ENCODE data around the gene GCAT. TPM values are rescaled to one million over a fixed set of nuclear protein-coding genes. Genes with fewer than 3 reads are reported as not detected.
"Not testable (repeated sequence)": the region's sequence is repeated elsewhere in the genome, so short reads cannot be mapped to it uniquely, and the experiment has no call there.

GCAT gene
- total RNA-seq, 1 donor from 2014 or later, result 14.3 TPM

DNA sequence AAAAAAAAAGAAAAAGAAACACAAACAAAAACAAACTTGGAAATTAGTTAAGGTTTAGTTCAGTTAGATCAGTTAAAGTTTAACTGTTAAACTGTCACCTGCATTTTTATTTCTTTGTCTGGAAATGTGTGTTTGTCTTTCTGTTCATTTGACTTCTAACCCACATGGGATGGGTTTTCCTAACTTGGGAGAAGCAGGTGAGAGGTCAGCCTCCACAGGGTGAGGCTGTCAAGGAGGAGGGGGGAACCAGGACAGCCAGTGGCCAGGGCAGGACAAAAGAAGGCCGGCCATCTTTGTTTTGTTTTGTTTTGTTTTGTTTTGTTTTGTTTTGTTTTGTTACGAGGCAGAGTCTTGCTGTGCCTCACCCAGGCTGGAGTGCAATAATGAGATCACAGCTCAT, 13.4 kb upstream of the GCAT start:
- FAIRE-seq (no peak), DNase-seq (ENCODE audit: low read depth) (no peak)
- no peaks in the 10 kb centered on the region for H3K9me3 ChIP-seq (ENCODE audit: insufficient read depth, low read depth, low read length)
- Mint-ChIP-seq H3K27me3 (ENCODE audit: low read depth, unreplicated experiment) (peaks cover 16% of the 10 kb centered on the region), H3K4me1 (ENCODE audit: low read depth, unreplicated experiment) (no peaks in the 10 kb centered on the region), H3K36me3 (ENCODE audit: low read depth, unreplicated experiment) (no peaks in the 10 kb centered on the region), H3K4me3 (ENCODE audit: unreplicated experiment) (no peak overlapping the region), H3K27ac (ENCODE audit: unreplicated experiment) (no peak overlapping the region), H3K9me3 (ENCODE audit: unreplicated experiment) (no peaks in the 10 kb centered on the region)
- H3K36me3 ChIP-seq (ENCODE audit: insufficient read depth, low read length), result no peaks in the 10 kb centered on the region
- no peak overlapping the region for H3K27ac ChIP-seq (ENCODE audit: low read depth, low read length)
- TF ChIP-seq, protein P1, sequence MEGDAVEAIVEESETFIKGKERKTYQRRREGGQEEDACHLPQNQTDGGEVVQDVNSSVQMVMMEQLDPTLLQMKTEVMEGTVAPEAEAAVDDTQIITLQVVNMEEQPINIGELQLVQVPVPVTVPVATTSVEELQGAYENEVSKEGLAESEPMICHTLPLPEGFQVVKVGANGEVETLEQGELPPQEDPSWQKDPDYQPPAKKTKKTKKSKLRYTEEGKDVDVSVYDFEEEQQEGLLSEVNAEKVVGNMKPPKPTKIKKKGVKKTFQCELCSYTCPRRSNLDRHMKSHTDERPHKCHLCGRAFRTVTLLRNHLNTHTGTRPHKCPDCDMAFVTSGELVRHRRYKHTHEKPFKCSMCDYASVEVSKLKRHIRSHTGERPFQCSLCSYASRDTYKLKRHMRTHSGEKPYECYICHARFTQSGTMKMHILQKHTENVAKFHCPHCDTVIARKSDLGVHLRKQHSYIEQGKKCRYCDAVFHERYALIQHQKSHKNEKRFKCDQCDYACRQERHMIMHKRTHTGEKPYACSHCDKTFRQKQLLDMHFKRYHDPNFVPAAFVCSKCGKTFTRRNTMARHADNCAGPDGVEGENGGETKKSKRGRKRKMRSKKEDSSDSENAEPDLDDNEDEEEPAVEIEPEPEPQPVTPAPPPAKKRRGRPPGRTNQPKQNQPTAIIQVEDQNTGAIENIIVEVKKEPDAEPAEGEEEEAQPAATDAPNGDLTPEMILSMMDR (IDR thresholded peaks at IDR 0.05; ENCODE audit: insufficient read depth, low read depth, low read length), result no peak
- no peak for TF ChIP-seq EZH2 (IDR thresholded peaks at IDR 0.05; ENCODE audit: insufficient read depth, low read length)
- no peaks in the 10 kb centered on the region for H4K20me1 ChIP-seq (ENCODE audit: insufficient read depth, low read length)
- H3K27me3 ChIP-seq (ENCODE audit: insufficient read depth, low read length), result no peaks in the 10 kb centered on the region
- H3K4me3 ChIP-seq (ENCODE audit: insufficient read depth, low read depth, low read length), result no peak overlapping the region
- no peak overlapping the region for H3K4me2 ChIP-seq (ENCODE audit: low read length)
- H2AFZ ChIP-seq (ENCODE audit: low read depth, low read length), result no peak overlapping the region
- H3K4me1 ChIP-seq (ENCODE audit: insufficient read depth, low read length), result no peaks in the 10 kb centered on the region
- no peaks in the 10 kb centered on the region for H3K79me2 ChIP-seq (ENCODE audit: insufficient read depth, low read length)
- no peak overlapping the region for H3K9ac ChIP-seq (ENCODE audit: low read length)

GRCh38 chr22:37796079-37796478, 11.7 kb upstream of the GCAT start:
- Mint-ChIP-seq H3K36me3 (ENCODE audit: low read depth, unreplicated experiment) (no peaks in the 10 kb centered on the region), H3K4me1 (ENCODE audit: low read depth, unreplicated experiment) (no peaks in the 10 kb centered on the region), H3K27ac (ENCODE audit: unreplicated experiment) (no peak overlapping the region), H3K9me3 (ENCODE audit: unreplicated experiment) (no peaks in the 10 kb centered on the region), H3K27me3 (ENCODE audit: low read depth, unreplicated experiment) (peaks cover 20% of the 10 kb centered on the region), H3K4me3 (ENCODE audit: unreplicated experiment) (no peak overlapping the region)
- H4K20me1 ChIP-seq (ENCODE audit: insufficient read depth, low read length), result no peaks in the 10 kb centered on the region
- no peaks in the 10 kb centered on the region for H3K36me3 ChIP-seq (ENCODE audit: insufficient read depth, low read length)
- no peaks in the 10 kb centered on the region for H3K79me2 ChIP-seq (ENCODE audit: insufficient read depth, low read length)
- no peak overlapping the region for H3K4me2 ChIP-seq (ENCODE audit: low read length)
- H2AFZ ChIP-seq (ENCODE audit: low read depth, low read length), result no peak overlapping the region
- H3K27ac ChIP-seq (ENCODE audit: low read depth, low read length), result no peak overlapping the region
- no peak overlapping the region for H3K4me3 ChIP-seq (ENCODE audit: insufficient read depth, low read depth, low read length)
- TF ChIP-seq, protein P1 (IDR thresholded peaks at IDR 0.05; ENCODE audit: insufficient read depth, low read depth, low read length), result no peak
- TF ChIP-seq EZH2 (IDR thresholded peaks at IDR 0.05; ENCODE audit: insufficient read depth, low read length), result no peak
- no peak overlapping the region for H3K9ac ChIP-seq (ENCODE audit: low read length)
- H3K27me3 ChIP-seq (ENCODE audit: insufficient read depth, low read length), result no peaks in the 10 kb centered on the region
- no peaks in the 10 kb centered on the region for H3K9me3 ChIP-seq (ENCODE audit: insufficient read depth, low read depth, low read length)
- DNase-seq (ENCODE audit: low read depth), result no peak
- no peaks in the 10 kb centered on the region for H3K4me1 ChIP-seq (ENCODE audit: insufficient read depth, low read length)
- no peak for FAIRE-seq

GRCh38 chr22:37797259-37797658, 10.5 kb upstream of the GCAT start:
- H3K4me3 Mint-ChIP-seq (ENCODE audit: unreplicated experiment); H3K36me3 ChIP-seq (ENCODE audit: insufficient read depth, low read length); H3K9me3 Mint-ChIP-seq (ENCODE audit: unreplicated experiment); H3K4me1 ChIP-seq (ENCODE audit: insufficient read depth, low read length); H3K9me3 ChIP-seq (ENCODE audit: insufficient read depth, low read depth, low read length); H3K27me3 ChIP-seq (ENCODE audit: insufficient read depth, low read length); H3K36me3 Mint-ChIP-seq (ENCODE audit: low read depth, unreplicated experiment); H3K4me2 ChIP-seq (ENCODE audit: low read length); FAIRE-seq; H3K27ac ChIP-seq (ENCODE audit: low read depth, low read length); H2AFZ ChIP-seq (ENCODE audit: low read depth, low read length); H3K9ac ChIP-seq (ENCODE audit: low read length); H3K27ac Mint-ChIP-seq (ENCODE audit: unreplicated experiment); H3K4me1 Mint-ChIP-seq (ENCODE audit: low read depth, unreplicated experiment); H4K20me1 ChIP-seq (ENCODE audit: insufficient read depth, low read length); H3K4me3 ChIP-seq (ENCODE audit: insufficient read depth, low read depth, low read length); H3K79me2 ChIP-seq (ENCODE audit: insufficient read depth, low read length); DNase-seq (ENCODE audit: low read depth): not testable (repeated sequence)
- H3K27me3 Mint-ChIP-seq (ENCODE audit: low read depth, unreplicated experiment), result peaks cover 20% of the 10 kb centered on the region
